OCI-LY1 (cell line): ENCODE data around the gene KIRREL3.

Experiments
- CTCF ChIP-seq: fragments of 200-600 bp; sonication (generic), shearing (Covaris generic); IDR thresholded peaks from 2 replicates; pipeline ENCODE4 v1.5.1; 2017; ENCODE audit warnings: mild to moderate bottlenecking, antibody characterized with exemption, low read length, moderate library complexity, mixed read lengths
- EZH2 ChIP-seq: fragments of 200-600 bp; sonication (generic), shearing (Covaris generic); IDR thresholded peaks from 2 replicates; pipeline ENCODE4 v1.8.0; 2017; ENCODE audit warnings: borderline replicate concordance, mixed run types, mild to moderate bottlenecking, antibody characterized with exemption, low read length, moderate library complexity, mixed read lengths

- TF ChIP-seq CTCF: no peak
- TF ChIP-seq EZH2: no peak
Measured at GRCh38 chr11:126837581-126837980, 163.0 kb downstream of the KIRREL3 start.
